ENCODE results near the gene RAPGEF6. TPM values are rescaled to one million over a fixed set of nuclear protein-coding genes. Genes with fewer than 3 reads are reported as not detected.
A peak's percentile ranks its signal among the peaks of the same experiment; 100 is the strongest.

Gene RAPGEF6
- total and polyA plus RNA-seq, 9 of the 15 experiments (the other 6 are each of a cell fraction or from before 2014, with no cell fraction given), result 2.7 to 23.4 (median 12.7) TPM

- TF ChIP-seq C11orf30 (IDR thresholded peaks at IDR 0.05; ENCODE audit: low read depth), result no peak
- TF ChIP-seq ZNF76 (CRISPR knock-in tag; IDR thresholded peaks at IDR 0.05; ENCODE audit: borderline replicate concordance), result no peak
- TF ChIP-seq ZSCAN32 (CRISPR knock-in tag; IDR thresholded peaks at IDR 0.05), result no peak
- no peak for TF ChIP-seq MTA3 (IDR thresholded peaks at IDR 0.05; ENCODE audit: borderline replicate concordance)
- no peak for TF ChIP-seq ZNF79 (CRISPR knock-in tag; IDR thresholded peaks at IDR 0.05; ENCODE audit: low read depth)
- TF ChIP-seq ZNF311 (CRISPR knock-in tag; IDR thresholded peaks at IDR 0.05), result peak; percentile 57; the same call in 1 of the 2 replicates
- no peak for TF ChIP-seq EP400 (IDR thresholded peaks at IDR 0.05)
- no peak for TF ChIP-seq ZNF778 (CRISPR knock-in tag; IDR thresholded peaks at IDR 0.05)
- no peak for TF ChIP-seq NR1H2 (CRISPR knock-in tag; IDR thresholded peaks at IDR 0.05)
- TF ChIP-seq SMARCE1 (IDR thresholded peaks at IDR 0.05), result peak; percentile 62
- TF ChIP-seq ID3 (CRISPR knock-in tag; IDR thresholded peaks at IDR 0.05), result no peak
- no peak for TF ChIP-seq ID3 (tag; IDR thresholded peaks at IDR 0.05)
- TF ChIP-seq RBFOX2 (IDR thresholded peaks at IDR 0.05; ENCODE audit: low read depth, low read length), result no peak
- TF ChIP-seq TCFL5 (CRISPR knock-in tag; conservative IDR thresholded peaks at IDR 0.05), result no peak
- peak in 1 of 2 experiments; percentile 69; a peak in 2 of 4 replicates for TF ChIP-seq HDAC1 (IDR thresholded peaks at IDR 0.05)
- peak; percentile 17 for TF ChIP-seq POLR2B (IDR thresholded peaks at IDR 0.05; ENCODE audit: low read depth, partially characterized antibody)
- TF ChIP-seq, protein P1, sequence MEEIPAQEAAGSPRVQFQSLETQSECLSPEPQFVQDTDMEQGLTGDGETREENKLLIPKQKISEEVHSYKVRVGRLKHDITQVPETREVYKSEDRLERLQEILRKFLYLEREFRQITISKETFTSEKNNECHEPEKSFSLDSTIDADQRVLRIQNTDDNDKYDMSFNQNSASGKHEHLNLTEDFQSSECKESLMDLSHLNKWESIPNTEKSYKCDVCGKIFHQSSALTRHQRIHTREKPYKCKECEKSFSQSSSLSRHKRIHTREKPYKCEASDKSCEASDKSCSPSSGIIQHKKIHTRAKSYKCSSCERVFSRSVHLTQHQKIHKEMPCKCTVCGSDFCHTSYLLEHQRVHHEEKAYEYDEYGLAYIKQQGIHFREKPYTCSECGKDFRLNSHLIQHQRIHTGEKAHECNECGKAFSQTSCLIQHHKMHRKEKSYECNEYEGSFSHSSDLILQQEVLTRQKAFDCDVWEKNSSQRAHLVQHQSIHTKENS (CRISPR knock-in tag; IDR thresholded peaks at IDR 0.05), result no peak
- TF ChIP-seq, protein P2, sequence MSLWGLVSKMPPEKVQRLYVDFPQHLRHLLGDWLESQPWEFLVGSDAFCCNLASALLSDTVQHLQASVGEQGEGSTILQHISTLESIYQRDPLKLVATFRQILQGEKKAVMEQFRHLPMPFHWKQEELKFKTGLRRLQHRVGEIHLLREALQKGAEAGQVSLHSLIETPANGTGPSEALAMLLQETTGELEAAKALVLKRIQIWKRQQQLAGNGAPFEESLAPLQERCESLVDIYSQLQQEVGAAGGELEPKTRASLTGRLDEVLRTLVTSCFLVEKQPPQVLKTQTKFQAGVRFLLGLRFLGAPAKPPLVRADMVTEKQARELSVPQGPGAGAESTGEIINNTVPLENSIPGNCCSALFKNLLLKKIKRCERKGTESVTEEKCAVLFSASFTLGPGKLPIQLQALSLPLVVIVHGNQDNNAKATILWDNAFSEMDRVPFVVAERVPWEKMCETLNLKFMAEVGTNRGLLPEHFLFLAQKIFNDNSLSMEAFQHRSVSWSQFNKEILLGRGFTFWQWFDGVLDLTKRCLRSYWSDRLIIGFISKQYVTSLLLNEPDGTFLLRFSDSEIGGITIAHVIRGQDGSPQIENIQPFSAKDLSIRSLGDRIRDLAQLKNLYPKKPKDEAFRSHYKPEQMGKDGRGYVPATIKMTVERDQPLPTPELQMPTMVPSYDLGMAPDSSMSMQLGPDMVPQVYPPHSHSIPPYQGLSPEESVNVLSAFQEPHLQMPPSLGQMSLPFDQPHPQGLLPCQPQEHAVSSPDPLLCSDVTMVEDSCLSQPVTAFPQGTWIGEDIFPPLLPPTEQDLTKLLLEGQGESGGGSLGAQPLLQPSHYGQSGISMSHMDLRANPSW (CRISPR knock-in tag; IDR thresholded peaks at IDR 0.05), result no peak
- no peak for TF ChIP-seq MAFG (tag; conservative IDR thresholded peaks at IDR 0.05)
- TF ChIP-seq, protein P3, sequence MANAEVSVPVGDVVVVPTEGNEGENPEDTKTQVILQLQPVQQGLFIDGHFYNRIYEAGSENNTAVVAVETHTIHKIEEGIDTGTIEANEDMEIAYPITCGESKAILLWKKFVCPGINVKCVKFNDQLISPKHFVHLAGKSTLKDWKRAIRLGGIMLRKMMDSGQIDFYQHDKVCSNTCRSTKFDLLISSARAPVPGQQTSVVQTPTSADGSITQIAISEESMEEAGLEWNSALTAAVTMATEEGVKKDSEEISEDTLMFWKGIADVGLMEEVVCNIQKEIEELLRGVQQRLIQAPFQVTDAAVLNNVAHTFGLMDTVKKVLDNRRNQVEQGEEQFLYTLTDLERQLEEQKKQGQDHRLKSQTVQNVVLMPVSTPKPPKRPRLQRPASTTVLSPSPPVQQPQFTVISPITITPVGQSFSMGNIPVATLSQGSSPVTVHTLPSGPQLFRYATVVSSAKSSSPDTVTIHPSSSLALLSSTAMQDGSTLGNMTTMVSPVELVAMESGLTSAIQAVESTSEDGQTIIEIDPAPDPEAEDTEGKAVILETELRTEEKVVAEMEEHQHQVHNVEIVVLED (CRISPR knock-in tag; IDR thresholded peaks at IDR 0.05), result no peak
- no peak for TF ChIP-seq HOMEZ (CRISPR knock-in tag; IDR thresholded peaks at IDR 0.05)
- no peak for TF ChIP-seq CBX1 (IDR thresholded peaks at IDR 0.05; ENCODE audit: low read depth)
These were observed 5.2 kb upstream of the RAPGEF6 start (continued) for GRCh38 chr5:131640043-131640856.

Measured in K562 (cell line).